Kidney (tissue), 14 donors: ENCODE results near the gene BAK1. TPM values are rescaled to one million over a fixed set of nuclear protein-coding genes. Genes with fewer than 3 reads are reported as not detected.
"Not testable (repeated sequence)": the region's sequence is repeated elsewhere in the genome, so short reads cannot be mapped to it uniquely, and the experiment has no call there.

ENCODE experiments used
- DNase-seq, 5 donors: peaks; one replicate each; pipeline ENCODE4 v3.0.0-alpha.2; 2013 to 2020
- FAIRE-seq: peaks from 2 replicates; lab custom pipeline; 2012; peaks lifted over from hg19 to GRCh38; lab: Jason Lieb, UNC
- H3K27ac ChIP-seq, 2 donors: one replicate each; pipeline ENCODE4 v1.7.0; 2013; ENCODE audit warnings: low read depth in 2 of 2, low read length in 2 of 2, inconsistent platforms in 1 of 2
- H3K27me3 ChIP-seq: one replicate; pipeline ENCODE4 v1.7.1; 2013; ENCODE audit warnings: low read length, inconsistent platforms; ENCODE audit not compliant: control insufficient read depth, insufficient read depth
- H3K36me3 ChIP-seq, 3 donors: one replicate each; pipeline versions ENCODE4 v1.7.0 to v1.7.1; 2013; ENCODE audit warnings: low read length in 3 of 3, control low read depth in 1 of 3, inconsistent platforms in 1 of 3; ENCODE audit not compliant: insufficient read depth in 3 of 3, control insufficient read depth in 2 of 3
- H3K4me1 ChIP-seq, 3 donors: one replicate each; pipeline versions ENCODE4 v1.7.0 to v1.7.1; 2013; ENCODE audit warnings: low read length in 3 of 3, inconsistent platforms in 1 of 3, low read depth in 1 of 3; ENCODE audit not compliant: control insufficient read depth in 2 of 3, insufficient read depth in 2 of 3
- H3K4me3 ChIP-seq, 3 donors: one replicate each; pipeline versions ENCODE4 v1.7.0 to v1.8.1; 2013; ENCODE audit warnings: low read length in 3 of 3, control low read depth in 1 of 3, inconsistent platforms in 1 of 3
- H3K9ac ChIP-seq, 3 donors: one replicate each; pipeline versions ENCODE4 v1.7.0 to v1.7.1; 2013; ENCODE audit warnings: low read length in 3 of 3, control low read depth in 1 of 3, inconsistent platforms in 1 of 3
- H3K9me3 ChIP-seq, 3 donors: one replicate each; pipeline versions ENCODE4 v1.7.0 to v1.7.1; 2013; ENCODE audit warnings: low read length in 3 of 3, control low read depth in 1 of 3, inconsistent platforms in 1 of 3; ENCODE audit not compliant: control insufficient read depth in 2 of 3, insufficient read depth in 1 of 3
- intact Hi-C: fragments of 100-400 bp; cut with DNase I; formaldehyde crosslinking; loops from one replicate; pipeline ENCODE4 v1.11.1; 2022
- polyA plus RNA-seq: library from polyadenylated mRNA; stranded (reverse); fragments of 350-450 nt; fragmentation: Illumina TruSeq; extraction: RNeasy Lipid Tissue Mini Kit (QIAGEN cat#74804); gene quantifications from one replicate; pipeline ENCODE4 v1.2.3, GENCODE V29; 2014; ENCODE audit warnings: low read depth, low replicate concordance; ENCODE audit not compliant: insufficient read depth
- total RNA-seq: library from RNA; stranded (reverse); fragmentation: NEBNext Ultra II Directional; extraction: Animal tissue kit (Norgen Biotek cat#: 25700); gene quantifications from one replicate; pipeline ENCODE4 v1.2.1, GENCODE V29; 2021
- TF ChIP-seq, protein P1 (sequence below): IDR thresholded peaks from 3 replicates; pipeline ENCODE4 v1.5.1; 2012; ENCODE audit warnings: mild to moderate bottlenecking, moderate library complexity, borderline replicate concordance; ENCODE audit not compliant: insufficient read depth; ENCODE audit errors: extremely low read depth
- donor health status: control.
- donor health status: control.
- donor health status: control.
- donor health status: control.
- donor health status: control.
- donor health status: DM: yes; HTN: yes; CAD: no.
- donor health status: Normal renal cell carcinoma (clear cell type).

Gene BAK1
- total and polyA plus RNA-seq, 2 donors from 2014 or later: 22.3 to 26.7 TPM

- intact Hi-C loops: no loop called here
- H3K9ac ChIP-seq: no peak overlapping the region
- no peak overlapping the region for H3K27ac ChIP-seq
- no peaks in the 10 kb centered on the region for H3K9me3 ChIP-seq
- H3K4me3 ChIP-seq: no peak overlapping the region
- H3K4me1 ChIP-seq: peaks cover 3 to 8% (median 6%) of the 10 kb centered on the region in 3 donors
- no peaks in the 10 kb centered on the region for H3K27me3 ChIP-seq
- no peaks in the 10 kb centered on the region for H3K36me3 ChIP-seq
- no peak for FAIRE-seq
- no peak for DNase-seq
- TF ChIP-seq, protein P1, sequence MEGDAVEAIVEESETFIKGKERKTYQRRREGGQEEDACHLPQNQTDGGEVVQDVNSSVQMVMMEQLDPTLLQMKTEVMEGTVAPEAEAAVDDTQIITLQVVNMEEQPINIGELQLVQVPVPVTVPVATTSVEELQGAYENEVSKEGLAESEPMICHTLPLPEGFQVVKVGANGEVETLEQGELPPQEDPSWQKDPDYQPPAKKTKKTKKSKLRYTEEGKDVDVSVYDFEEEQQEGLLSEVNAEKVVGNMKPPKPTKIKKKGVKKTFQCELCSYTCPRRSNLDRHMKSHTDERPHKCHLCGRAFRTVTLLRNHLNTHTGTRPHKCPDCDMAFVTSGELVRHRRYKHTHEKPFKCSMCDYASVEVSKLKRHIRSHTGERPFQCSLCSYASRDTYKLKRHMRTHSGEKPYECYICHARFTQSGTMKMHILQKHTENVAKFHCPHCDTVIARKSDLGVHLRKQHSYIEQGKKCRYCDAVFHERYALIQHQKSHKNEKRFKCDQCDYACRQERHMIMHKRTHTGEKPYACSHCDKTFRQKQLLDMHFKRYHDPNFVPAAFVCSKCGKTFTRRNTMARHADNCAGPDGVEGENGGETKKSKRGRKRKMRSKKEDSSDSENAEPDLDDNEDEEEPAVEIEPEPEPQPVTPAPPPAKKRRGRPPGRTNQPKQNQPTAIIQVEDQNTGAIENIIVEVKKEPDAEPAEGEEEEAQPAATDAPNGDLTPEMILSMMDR: no peak
These were observed 17.7 kb upstream of the BAK1 start for GRCh38 chr6:33597551-33598322.

DNA sequence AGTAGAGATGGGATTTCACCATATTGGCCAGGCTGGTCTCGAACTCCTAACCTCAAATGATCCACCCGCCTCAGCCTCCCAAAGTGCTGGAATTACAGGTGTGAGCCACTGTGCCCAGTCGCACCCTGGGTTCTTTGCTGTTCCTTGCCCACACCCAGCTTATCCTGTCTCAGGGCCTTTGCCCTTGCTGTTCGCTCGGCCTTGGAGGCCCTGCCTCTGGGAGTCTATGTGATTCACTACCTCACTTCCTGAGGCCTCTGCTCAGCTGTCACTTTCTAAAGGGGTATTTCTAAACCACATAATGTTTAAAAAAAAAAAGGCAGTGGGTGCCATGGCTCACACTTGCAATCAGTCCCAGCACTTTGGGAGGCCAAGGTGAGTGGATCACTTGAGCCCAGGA, 16.8 kb upstream of the BAK1 start:
- H3K9me3 ChIP-seq, H3K36me3 ChIP-seq, intact Hi-C loops, H3K27me3 ChIP-seq, H3K9ac ChIP-seq, H3K4me3 ChIP-seq, FAIRE-seq, H3K27ac ChIP-seq, DNase-seq: not testable (repeated sequence)
- peaks cover 3 to 13% (median 6%) of the 10 kb centered on the region in 3 donors for H3K4me1 ChIP-seq

- Histone ChIP-seq H3K4me3 (no peak overlapping the region), H3K36me3 (no peaks in the 10 kb centered on the region), H3K27ac (no peak overlapping the region), H3K9ac (no peak overlapping the region), H3K27me3 (no peaks in the 10 kb centered on the region), H3K4me1 (peaks cover 3 to 25% (median 21%) of the 10 kb centered on the region in 3 donors), H3K9me3 (no peaks in the 10 kb centered on the region)
- intact Hi-C loops: no loop called here
- TF ChIP-seq, protein P1: no peak
- DNase-seq: no peak
- no peak for FAIRE-seq
These were observed 15.1 kb upstream of the BAK1 start for GRCh38 chr6:33595001-33595846.

GRCh38 chr6:33593414-33593727, 13.3 kb upstream of the BAK1 start:
- intact Hi-C loops: no loop called here
- peak overlapping the region; percentile 23 to 82 for H3K27ac ChIP-seq
- H3K4me3 ChIP-seq: peak overlapping the region in 2 of 3 donors; percentile 9 to 42
- TF ChIP-seq, protein P1: no peak
- DNase-seq: no peak
- no peak for FAIRE-seq
- H3K4me1 ChIP-seq: peaks cover 3 to 33% (median 26%) of the 10 kb centered on the region in 3 donors
- peak overlapping the region in 1 of 3 donors; percentile 62 for H3K9ac ChIP-seq
- H3K36me3 ChIP-seq: no peaks in the 10 kb centered on the region
- H3K9me3 ChIP-seq: no peaks in the 10 kb centered on the region
- H3K27me3 ChIP-seq: no peaks in the 10 kb centered on the region
